ENCODE data around the gene SF3B5. TPM values are rescaled to one million over a fixed set of nuclear protein-coding genes. Genes with fewer than 3 reads are reported as not detected.
"Not testable (repeated sequence)": the region's sequence is repeated elsewhere in the genome, so short reads cannot be mapped to it uniquely, and the experiment has no call there.

Gene SF3B5
- total RNA-seq, 4 donors from 2014 or later: 168 to 188 (median 186) TPM

DNA sequence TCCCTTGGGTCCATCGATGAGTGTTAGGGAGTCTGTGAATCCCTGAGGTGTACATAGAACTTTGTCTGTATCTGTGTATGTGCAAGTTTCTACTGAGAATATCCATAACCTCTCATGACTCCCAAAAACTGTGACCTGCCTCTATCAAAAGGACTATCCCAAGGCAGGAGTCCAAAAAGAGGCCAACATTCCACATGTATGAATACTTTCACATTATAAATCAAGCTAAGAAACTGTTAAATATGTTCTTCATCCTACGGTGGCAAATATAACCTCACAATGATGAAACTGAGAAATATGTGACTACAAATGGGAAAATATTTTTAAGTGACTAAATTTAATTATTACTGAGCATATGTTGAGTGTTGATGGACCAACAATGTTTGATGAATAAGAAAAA, 38.8 kb upstream of the SF3B5 start:
- Histone ChIP-seq H3K27ac (no peak overlapping the region), H3K4me3 (no peak overlapping the region), H3K36me3 (no peaks in the 10 kb centered on the region), H3K9me3 (no peaks in the 10 kb centered on the region), H3K27me3 (no peaks in the 10 kb centered on the region), H3K4me1 (no peaks in the 10 kb centered on the region)
- in situ Hi-C loops (cut with MboI; ENCODE audit: low sequenced_read_pairs in 4 of 4): no loop called here
- DNase-seq (no peak), ATAC-seq (no peak)
- intact Hi-C loops (cut with DNase I; ENCODE audit: low total_unique reads): no loop called here
- TF ChIP-seq POLR2A (IDR thresholded peaks at IDR 0.05): no peak
- TF ChIP-seq, protein P1, sequence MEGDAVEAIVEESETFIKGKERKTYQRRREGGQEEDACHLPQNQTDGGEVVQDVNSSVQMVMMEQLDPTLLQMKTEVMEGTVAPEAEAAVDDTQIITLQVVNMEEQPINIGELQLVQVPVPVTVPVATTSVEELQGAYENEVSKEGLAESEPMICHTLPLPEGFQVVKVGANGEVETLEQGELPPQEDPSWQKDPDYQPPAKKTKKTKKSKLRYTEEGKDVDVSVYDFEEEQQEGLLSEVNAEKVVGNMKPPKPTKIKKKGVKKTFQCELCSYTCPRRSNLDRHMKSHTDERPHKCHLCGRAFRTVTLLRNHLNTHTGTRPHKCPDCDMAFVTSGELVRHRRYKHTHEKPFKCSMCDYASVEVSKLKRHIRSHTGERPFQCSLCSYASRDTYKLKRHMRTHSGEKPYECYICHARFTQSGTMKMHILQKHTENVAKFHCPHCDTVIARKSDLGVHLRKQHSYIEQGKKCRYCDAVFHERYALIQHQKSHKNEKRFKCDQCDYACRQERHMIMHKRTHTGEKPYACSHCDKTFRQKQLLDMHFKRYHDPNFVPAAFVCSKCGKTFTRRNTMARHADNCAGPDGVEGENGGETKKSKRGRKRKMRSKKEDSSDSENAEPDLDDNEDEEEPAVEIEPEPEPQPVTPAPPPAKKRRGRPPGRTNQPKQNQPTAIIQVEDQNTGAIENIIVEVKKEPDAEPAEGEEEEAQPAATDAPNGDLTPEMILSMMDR (IDR thresholded peaks at IDR 0.05 in 4 of 5, conservative IDR thresholded peaks at IDR 0.05 in 1 of 5): no peak

DNA sequence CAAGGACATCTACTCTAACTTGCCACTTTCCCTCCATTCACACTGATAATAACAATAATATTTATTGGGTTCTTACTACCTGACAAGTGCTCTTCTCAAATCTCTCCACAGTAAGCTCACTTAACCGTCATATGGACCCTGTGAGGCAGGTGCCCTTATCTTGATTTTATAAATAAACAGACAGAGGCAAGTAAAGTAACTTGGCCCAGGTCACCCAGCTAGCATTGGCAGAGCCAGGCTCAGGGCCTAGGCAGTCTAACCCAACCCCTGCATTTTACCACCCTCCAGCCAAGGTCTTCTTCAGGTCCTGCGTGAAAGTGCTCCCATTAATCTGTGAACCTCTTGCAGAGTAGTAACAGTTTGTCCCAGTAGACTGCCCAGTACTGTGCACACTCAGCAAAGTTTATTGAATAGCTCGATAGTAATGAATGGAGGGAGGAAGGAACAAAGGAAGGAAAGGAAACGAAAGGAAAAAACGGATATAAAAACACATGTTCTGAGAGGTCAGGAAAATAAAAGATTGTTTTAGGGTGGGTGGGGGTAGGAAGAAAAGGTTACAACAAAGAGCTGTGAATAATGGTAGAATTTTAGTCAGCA, 38.0 kb upstream of the SF3B5 start:
- in situ Hi-C loops (cut with MboI; ENCODE audit: low sequenced_read_pairs in 4 of 4): no loop called here

DNA sequence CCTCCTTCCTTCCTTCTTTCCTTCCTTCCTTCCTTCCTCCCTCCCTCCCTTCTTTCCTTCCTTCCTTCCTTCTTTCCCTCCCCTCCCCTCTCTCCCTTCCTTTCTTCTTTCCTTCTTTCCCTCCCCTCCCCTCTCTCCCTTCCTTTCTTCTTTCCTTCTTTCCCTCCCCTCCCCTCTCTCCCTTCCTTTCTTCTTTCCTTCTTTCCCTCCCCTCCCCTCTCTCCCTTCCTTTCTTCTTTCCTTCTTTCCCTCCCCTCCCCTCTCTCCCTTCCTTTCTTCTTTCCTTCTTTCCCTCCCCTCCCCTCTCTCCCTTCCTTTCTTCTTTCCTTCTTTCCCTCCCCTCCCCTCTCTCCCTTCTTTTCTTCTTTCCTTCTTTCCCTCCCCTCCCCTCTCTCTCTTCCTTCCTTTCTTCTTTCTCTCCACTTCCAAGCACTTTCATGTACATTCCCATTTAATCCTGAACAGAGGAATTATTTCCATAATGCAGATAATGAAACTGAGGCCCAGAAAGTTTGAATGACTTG, 36.9 kb upstream of the SF3B5 start:
- DNase-seq; H3K27me3 ChIP-seq; H3K9me3 ChIP-seq; ATAC-seq; H3K4me1 ChIP-seq; in situ Hi-C loops (cut with MboI; ENCODE audit: low sequenced_read_pairs in 4 of 4); H3K36me3 ChIP-seq; H3K4me3 ChIP-seq; intact Hi-C loops (cut with DNase I; ENCODE audit: low total_unique reads); H3K27ac ChIP-seq: not testable (repeated sequence)

More for the DNA sequence above, 38.0 kb upstream of the SF3B5 start:
- no peak for ATAC-seq
- no peaks in the 10 kb centered on the region for H3K27me3 ChIP-seq
- intact Hi-C loops (cut with DNase I; ENCODE audit: low total_unique reads): no loop called here
- no peak for DNase-seq
- no peak overlapping the region for H3K4me3 ChIP-seq
- no peaks in the 10 kb centered on the region for H3K9me3 ChIP-seq
- no peaks in the 10 kb centered on the region for H3K4me1 ChIP-seq
- no peak overlapping the region for H3K27ac ChIP-seq
- TF ChIP-seq, protein P1 (IDR thresholded peaks at IDR 0.05 in 4 of 5, conservative IDR thresholded peaks at IDR 0.05 in 1 of 5): no peak
- no peak for TF ChIP-seq POLR2A (IDR thresholded peaks at IDR 0.05)
- no peaks in the 10 kb centered on the region for H3K36me3 ChIP-seq

DNA sequence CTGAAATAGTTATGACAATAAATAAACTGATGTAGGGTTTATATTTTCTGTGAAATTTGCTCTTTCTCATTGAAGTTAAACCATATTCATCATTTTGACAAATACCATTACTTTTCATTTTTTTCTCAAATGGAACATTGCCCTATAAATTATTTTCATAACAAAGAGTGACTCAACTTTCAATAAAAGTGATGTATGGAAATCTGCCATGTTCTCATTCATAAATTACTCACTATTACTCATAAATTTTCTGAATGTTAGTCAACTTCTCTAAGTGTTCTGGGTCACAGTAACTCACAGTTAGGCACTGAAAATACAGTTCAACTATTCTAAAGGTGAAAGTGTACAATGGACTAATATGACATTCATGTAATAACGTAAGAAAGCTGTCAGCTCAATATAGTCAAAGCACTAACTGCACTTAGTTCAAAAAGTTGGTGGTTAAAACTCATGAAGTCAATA, 35.9 kb upstream of the SF3B5 start:
- intact Hi-C loops (cut with DNase I; ENCODE audit: low total_unique reads) (no loop called here), in situ Hi-C loops (cut with MboI; ENCODE audit: low sequenced_read_pairs in 4 of 4) (no loop called here)
- no peak for TF ChIP-seq POLR2A (IDR thresholded peaks at IDR 0.05)
- TF ChIP-seq, protein P1 (IDR thresholded peaks at IDR 0.05 in 4 of 5, conservative IDR thresholded peaks at IDR 0.05 in 1 of 5): no peak
- H3K27ac ChIP-seq: no peak overlapping the region
- no peaks in the 10 kb centered on the region for H3K4me1 ChIP-seq
- no peaks in the 10 kb centered on the region for H3K27me3 ChIP-seq
- no peaks in the 10 kb centered on the region for H3K9me3 ChIP-seq
- H3K36me3 ChIP-seq: no peaks in the 10 kb centered on the region
- DNase-seq (no peak), ATAC-seq (no peak)
- no peak overlapping the region for H3K4me3 ChIP-seq

DNA sequence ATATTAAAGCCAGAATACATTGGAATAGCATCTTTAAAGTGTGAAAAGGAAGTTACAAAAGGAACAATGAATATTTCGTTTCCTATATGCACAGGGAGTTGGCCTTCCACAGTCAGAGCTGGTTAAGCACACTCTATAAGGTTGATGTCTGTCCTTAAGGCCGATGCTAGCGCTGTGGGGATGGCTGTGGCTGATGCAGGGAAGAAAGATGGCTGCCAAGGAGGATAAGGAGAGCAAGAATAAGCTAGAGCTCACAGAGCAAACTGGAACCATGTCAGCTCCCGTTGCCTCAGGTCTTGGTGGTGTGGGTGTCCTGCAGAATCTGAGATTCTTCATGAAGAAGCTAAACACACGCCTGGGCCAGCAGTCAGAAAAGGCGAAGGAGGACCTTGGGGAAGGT, 34.1 kb upstream of the SF3B5 start:
- H3K36me3 ChIP-seq: no peaks in the 10 kb centered on the region
- TF ChIP-seq, protein P1 (IDR thresholded peaks at IDR 0.05 in 4 of 5, conservative IDR thresholded peaks at IDR 0.05 in 1 of 5): no peak
- no peak for TF ChIP-seq POLR2A (IDR thresholded peaks at IDR 0.05)
- no peak overlapping the region for H3K4me3 ChIP-seq
- no peak overlapping the region for H3K27ac ChIP-seq
- ATAC-seq (no peak), DNase-seq (no peak)
- in situ Hi-C loops (cut with MboI; ENCODE audit: low sequenced_read_pairs in 4 of 4) (no loop called here), intact Hi-C loops (cut with DNase I; ENCODE audit: low total_unique reads) (no loop called here)
- no peaks in the 10 kb centered on the region for H3K27me3 ChIP-seq
- H3K9me3 ChIP-seq: no peaks in the 10 kb centered on the region
- no peaks in the 10 kb centered on the region for H3K4me1 ChIP-seq
